Motor neuron (in vitro differentiated cells): ENCODE measurements around the gene ERC1. TPM values are rescaled to one million over a fixed set of nuclear protein-coding genes. Genes with fewer than 3 reads are reported as not detected.

Experiments
- ATAC-seq, 8 experiments: fragments of 200-7000 bp; cut with Tn5 transposase; replicated peaks in 6 of 8; 2 replicates each; pipeline ENCODE4 v1.8.0; 2021; ENCODE audit warnings: mild to moderate bottlenecking in 8 of 8, moderate library complexity in 8 of 8
- H3K27ac ChIP-seq, 2 donors: fragments of 250-450 bp; sonication (Bioruptor Pico); 2 replicates each; pipeline ENCODE4 v1.9.0; 2021; ENCODE audit warnings: antibody characterized with exemption in 2 of 2, mild to moderate bottlenecking in 2 of 2, moderate library complexity in 1 of 2
- H3K4me1 ChIP-seq, 2 donors: fragments of 250-450 bp; sonication (Bioruptor Pico); replicated peaks in 1 of 2; 2 replicates each; pipeline ENCODE4 v1.6.1; 2021; ENCODE audit warnings: antibody characterized with exemption in 2 of 2, mild to moderate bottlenecking in 2 of 2, moderate library complexity in 1 of 2
- H3K4me3 ChIP-seq, 5 donors: fragments of 250-450 bp; sonication (Bioruptor Pico); 2 replicates each; pipeline ENCODE4 v1.9.0; 2021; ENCODE audit warnings: antibody characterized with exemption in 5 of 5, mild to moderate bottlenecking in 5 of 5, moderate library complexity in 4 of 5
- WGBS, 10 experiments: fragments of 450-650 bp; shearing (Covaris generic); methylation state at CpG; one replicate each; pipeline ENCODE4 v1.0.0; 2022; 5-methylcytosine and 5-hydroxymethylcytosine counted together
- in situ Hi-C, 9 experiments: fragments of 400-800 bp; cut with MboI; loops; one replicate each; pipeline ENCODE4 v1.15.0; 2021; ENCODE audit warnings: low sequenced_read_pairs in 9 of 9, low pct_unique_long_range_greater_than_20kb in 2 of 9; ENCODE audit not compliant: unreplicated experiment in 9 of 9
- total RNA-seq, 8 experiments: library from RNA; unstranded; fragments of 300-600 nt; gene quantifications; 2 replicates each; pipeline versions ENCODE4 v1.2.3 to v1.2.4, GENCODE V29; 2022

The ERC1 gene
- total RNA-seq, 8 experiments from 2014 or later, result 15.1 to 53.8 (median 34.6) TPM

DNA sequence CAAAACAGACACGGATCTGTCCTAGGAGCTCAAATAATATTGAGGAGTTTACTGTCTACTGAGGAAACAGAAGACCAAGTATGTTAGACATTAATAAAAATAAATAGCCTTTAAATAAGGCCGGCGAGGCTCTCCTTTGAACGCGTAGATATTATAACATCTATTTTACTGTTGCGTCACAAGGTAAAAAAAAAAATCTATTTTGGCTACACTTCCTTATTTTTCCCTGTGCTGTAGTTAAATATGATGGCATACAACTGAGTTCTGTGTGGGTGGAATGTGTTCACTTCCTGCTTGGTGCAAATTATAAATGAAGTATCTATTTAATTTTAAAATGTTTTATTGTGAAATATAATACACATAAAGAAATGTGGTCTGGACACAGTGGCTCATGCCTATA lies 24.3 kb upstream of the ERC1 start:
- no peak for ATAC-seq
- in situ Hi-C loops, result loop anchor here in 2 of 9 experiments (25.0 kb wide), 1 partner anchor 404 kb away; no protein-coding TSS in a partner anchor
- H3K4me1 ChIP-seq, result peaks cover 10% of the 10 kb centered on the region in 2 donors

DNA sequence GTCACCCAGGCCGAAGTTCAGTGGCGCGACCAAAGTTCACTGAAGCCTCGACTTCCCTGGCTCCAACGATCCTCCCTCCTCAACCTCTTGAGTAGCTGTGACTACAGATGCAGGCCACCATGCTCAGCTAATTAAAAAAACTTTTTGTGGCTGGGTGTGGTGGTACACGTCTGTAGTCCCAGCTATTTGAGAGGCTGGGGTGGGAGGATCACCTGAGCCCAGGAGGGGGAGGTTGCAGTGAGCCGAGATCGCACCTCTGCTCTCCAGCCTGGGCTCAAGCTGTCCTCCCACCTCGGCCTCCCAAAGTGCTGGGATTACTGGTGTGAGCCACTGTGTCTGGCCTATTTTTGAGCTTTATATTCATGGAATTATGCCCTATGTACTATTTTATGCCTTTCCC lies 23.4 kb upstream of the ERC1 start:
- Histone ChIP-seq H3K4me1 (peaks cover 10% of the 10 kb centered on the region in 2 donors), H3K27ac (no peak overlapping the region), H3K4me3 (no peak overlapping the region)
- 70 to 100% (median 87%) methylated on average over 3 to 8 of the region's 9 CpGs; no CpG with 5 or more reads in 5 of the 10 experiments for WGBS, 10 experiments
- ATAC-seq, result no peak
- in situ Hi-C loops, result loop anchor here in 2 of 9 experiments (25.0 kb wide), 1 partner anchor 405 kb away; no protein-coding TSS in a partner anchor

More for the DNA sequence above, 24.3 kb upstream of the ERC1 start:
- no peak overlapping the region for H3K4me3 ChIP-seq
- 91 to 100% (median 95%) methylated on average over 3 to 6 of the region's 6 CpGs for WGBS, 10 experiments
- no peak overlapping the region for H3K27ac ChIP-seq

DNA sequence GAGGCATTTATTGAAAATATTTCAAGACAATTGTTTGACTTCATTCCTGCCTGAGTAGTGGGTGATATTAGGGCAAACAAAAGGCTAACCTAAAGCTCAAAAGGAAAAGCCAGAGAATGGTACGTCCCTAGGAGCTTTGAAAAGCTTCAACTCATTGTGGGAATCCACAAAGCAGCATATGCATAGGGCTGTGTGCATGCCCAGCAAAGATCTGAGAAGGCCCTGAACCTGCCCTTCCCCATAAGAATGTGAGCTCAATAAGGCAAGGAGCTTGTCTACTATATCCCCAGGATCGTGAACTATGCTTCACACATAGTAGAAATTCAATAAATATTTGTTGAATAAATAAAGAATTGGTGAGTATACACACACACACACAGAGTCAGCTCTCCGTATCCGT lies 22.5 kb upstream of the ERC1 start:
- H3K4me1 ChIP-seq, result peaks cover 10% of the 10 kb centered on the region in 2 donors
- in situ Hi-C loops, result loop anchor here in 2 of 9 experiments (25.0 kb wide), 1 partner anchor 406 kb away; no protein-coding TSS in a partner anchor
- whole genome bisulfite sequencing, 10 experiments, result 0 to 95% (median 58%) methylated on average over 1 to 4 of the region's 4 CpGs; no CpG with 5 or more reads in 4 of the 10 experiments
- H3K4me3 ChIP-seq, result no peak overlapping the region
- ATAC-seq, result peak in 2 of 8 experiments; percentile 61 to 85
- H3K27ac ChIP-seq, result peak overlapping the region in 1 of 2 donors; percentile 38

DNA sequence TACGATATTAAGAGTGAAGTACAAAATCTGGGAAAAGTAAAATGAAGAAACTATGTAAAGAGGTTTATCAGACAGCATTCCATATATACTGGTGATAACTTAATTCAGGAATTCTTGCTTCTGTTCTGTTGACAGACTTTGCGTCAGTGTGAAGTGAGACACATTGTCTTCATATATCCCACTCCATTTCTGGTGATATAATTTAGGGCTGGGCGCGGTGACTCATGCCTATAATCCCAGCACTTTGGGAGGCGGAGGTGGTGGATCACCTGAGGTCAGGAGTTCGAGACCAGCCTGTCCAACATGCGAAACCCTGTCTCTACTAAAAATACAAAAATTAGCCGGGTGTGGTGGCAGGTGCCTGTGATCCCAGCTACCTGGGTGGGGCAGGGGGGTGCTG lies 21.2 kb upstream of the ERC1 start:
- ATAC-seq, result no peak
- 70 to 100% (median 90%) methylated on average over 1 to 5 of the region's 8 CpGs; no CpG with 5 or more reads in 3 of the 10 experiments for WGBS, 10 experiments

DNA sequence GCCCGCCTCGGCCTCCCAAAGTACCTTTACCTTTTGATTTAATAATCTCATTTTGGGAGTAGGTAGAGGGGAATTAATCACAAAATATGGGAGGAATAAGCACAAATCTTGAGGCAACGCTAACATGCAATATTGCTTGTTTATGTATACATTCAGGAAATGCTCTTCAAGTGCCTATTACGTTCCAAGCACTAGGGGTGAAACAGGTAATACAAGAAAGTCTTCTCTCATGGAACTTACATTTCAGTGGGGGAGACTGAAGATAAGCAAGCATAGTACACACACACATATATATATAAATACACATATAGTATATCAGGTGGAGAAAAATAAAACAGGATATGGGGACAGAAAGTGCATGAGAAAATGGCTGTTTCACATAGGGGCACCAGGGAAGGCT lies 19.0 kb upstream of the ERC1 start:
- ATAC-seq, result no peak
- 60 to 100% (median 93%) methylated on average over 1 to 4 of the region's 4 CpGs; no CpG with 5 or more reads in 3 of the 10 experiments for WGBS, 10 experiments
- Histone ChIP-seq H3K4me3 (no peak overlapping the region), H3K27ac (no peak overlapping the region), H3K4me1 (peaks cover 10% of the 10 kb centered on the region in 2 donors)
- in situ Hi-C loops, result loop anchor here in 2 of 9 experiments (25.0 kb wide), 1 partner anchor 410 kb away; no protein-coding TSS in a partner anchor

More for the DNA sequence above, 21.2 kb upstream of the ERC1 start:
- Histone ChIP-seq H3K4me1 (peaks cover 10% of the 10 kb centered on the region in 2 donors), H3K27ac (no peak overlapping the region), H3K4me3 (no peak overlapping the region)
- in situ Hi-C loops, result loop anchor here in 2 of 9 experiments (25.0 kb wide), 1 partner anchor 408 kb away; no protein-coding TSS in a partner anchor

DNA sequence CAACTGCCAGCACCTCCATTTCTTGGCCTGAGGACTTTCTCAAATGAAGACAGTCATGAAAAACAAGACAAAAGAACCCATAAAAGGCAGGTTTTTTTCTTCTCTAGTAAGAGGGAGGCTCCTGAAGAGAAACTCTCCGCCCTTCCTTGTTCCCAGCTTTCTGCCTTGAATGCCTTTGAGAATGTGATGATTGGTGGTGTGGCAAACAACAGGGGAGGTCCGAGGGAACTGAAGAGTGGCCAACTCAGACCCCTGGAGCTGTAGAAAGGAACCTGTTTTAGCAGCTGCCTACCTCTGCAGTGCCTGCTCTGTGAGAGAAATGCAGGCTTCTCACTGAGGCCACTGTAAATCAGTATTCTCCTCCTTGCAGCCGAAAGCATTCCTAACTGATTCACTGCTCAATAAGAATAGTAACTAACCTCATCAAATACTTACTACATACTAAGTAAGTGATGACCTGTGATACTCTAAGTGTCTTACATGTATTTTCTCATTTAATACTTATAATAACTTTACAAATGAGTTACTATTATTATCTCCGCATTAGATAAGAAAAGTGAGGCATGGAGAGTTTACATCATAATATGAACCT lies 16.7 kb upstream of the ERC1 start:
- in situ Hi-C loops, result loop anchor here in 2 of 9 experiments (25.0 kb wide), 1 partner anchor 412 kb away; no protein-coding TSS in a partner anchor
- H3K27ac ChIP-seq, result no peak overlapping the region
- H3K4me3 ChIP-seq, result no peak overlapping the region
- ATAC-seq, result peak in 1 of 8 experiments; percentile 22
- WGBS, 10 experiments, result 14 to 100% (median 87%) methylated on average over 1 to 4 of the region's 4 CpGs
- H3K4me1 ChIP-seq, result no peaks in the 10 kb centered on the region

DNA sequence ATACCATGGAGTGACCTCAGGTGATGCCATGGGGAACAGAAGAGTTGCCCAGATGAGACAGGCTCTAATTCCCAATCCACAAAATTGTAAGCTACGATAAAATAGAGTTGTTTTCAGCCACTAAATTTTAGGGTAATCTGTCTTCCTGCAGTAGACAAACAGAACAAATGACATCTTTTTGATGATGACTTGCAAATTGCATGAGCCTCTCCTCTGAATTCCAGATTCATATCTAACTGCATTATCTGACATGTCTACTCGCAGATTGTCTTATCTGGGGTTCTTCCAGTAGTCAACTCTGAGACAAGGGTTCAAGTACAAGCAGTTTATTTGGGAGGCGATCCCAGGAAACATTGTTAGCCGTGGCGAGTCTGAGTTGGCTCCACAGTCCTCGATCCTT lies 14.4 kb upstream of the ERC1 start:
- no peak overlapping the region for H3K4me3 ChIP-seq
- no peak for ATAC-seq
- in situ Hi-C loops, result loop anchor here in 1 of 9 experiments (25.0 kb wide), 2 partner anchors 111 to 611 kb away; partner anchors contain the start of gene FBXL14
- H3K4me1 ChIP-seq, result no peaks in the 10 kb centered on the region
- no peak overlapping the region for H3K27ac ChIP-seq
- 0 to 87% (median 75%) methylated on average over 1 to 6 of the region's 6 CpGs; no CpG with 5 or more reads in 3 of the 10 experiments for WGBS, 10 experiments

DNA sequence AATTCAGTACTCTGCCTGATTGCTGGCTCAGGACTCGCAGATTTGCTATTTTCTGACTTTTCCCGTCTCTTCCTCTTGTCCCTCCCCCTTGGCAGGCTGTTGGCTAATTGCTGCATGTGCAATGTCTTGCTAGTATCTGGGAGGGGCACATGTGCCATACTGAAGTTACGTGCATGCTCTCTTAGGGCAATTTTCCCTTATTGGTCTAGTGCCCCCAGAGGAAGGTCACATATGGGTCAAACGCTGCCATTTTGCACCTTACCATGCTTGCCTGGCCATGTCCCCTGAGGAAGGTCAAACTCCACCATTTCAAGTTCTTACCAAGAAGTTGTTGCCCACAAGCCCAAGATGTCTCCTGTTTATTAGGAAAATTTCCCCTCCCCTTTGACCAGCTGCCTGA lies 13.9 kb upstream of the ERC1 start:
- 80 to 100% (median 90%) methylated on average over 1 to 4 of the region's 4 CpGs; no CpG with 5 or more reads in 1 of the 10 experiments for WGBS, 10 experiments

DNA sequence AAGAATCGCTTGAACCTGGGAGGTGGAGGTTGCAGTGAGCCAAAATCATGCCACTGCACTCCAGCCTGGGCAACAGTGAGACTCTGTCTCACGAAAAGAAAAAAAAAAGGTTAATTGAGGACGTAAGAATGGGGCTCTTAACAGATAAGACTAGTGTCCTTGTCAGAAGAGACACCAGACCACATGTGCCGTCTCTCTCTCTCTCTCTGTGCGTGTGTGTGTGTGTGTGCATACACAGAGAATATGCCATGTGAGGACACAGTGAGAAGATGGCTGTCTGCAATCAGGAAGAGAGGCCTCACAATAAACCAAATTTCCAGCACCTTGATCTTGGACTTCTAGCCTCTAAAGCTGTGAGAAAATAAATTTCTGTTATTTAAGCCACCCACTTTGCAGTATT lies 11.7 kb upstream of the ERC1 start:
- in situ Hi-C loops, result loop anchor here in 1 of 9 experiments (25.0 kb wide), 2 partner anchors 108 to 608 kb away; partner anchors contain the start of gene FBXL14
- 40 to 100% (median 78%) methylated on average over 1 to 5 of the region's 5 CpGs; no CpG with 5 or more reads in 5 of the 10 experiments for WGBS, 10 experiments
- ATAC-seq, result no peak
- Histone ChIP-seq H3K4me1 (no peaks in the 10 kb centered on the region), H3K27ac (no peak overlapping the region), H3K4me3 (no peak overlapping the region)

More for the DNA sequence above, 13.9 kb upstream of the ERC1 start:
- Histone ChIP-seq H3K27ac (no peak overlapping the region), H3K4me1 (no peaks in the 10 kb centered on the region), H3K4me3 (no peak overlapping the region)
- in situ Hi-C loops, result loop anchor here in 1 of 9 experiments (25.0 kb wide), 2 partner anchors 110 to 610 kb away; partner anchors contain the start of gene FBXL14
- ATAC-seq, result no peak

DNA sequence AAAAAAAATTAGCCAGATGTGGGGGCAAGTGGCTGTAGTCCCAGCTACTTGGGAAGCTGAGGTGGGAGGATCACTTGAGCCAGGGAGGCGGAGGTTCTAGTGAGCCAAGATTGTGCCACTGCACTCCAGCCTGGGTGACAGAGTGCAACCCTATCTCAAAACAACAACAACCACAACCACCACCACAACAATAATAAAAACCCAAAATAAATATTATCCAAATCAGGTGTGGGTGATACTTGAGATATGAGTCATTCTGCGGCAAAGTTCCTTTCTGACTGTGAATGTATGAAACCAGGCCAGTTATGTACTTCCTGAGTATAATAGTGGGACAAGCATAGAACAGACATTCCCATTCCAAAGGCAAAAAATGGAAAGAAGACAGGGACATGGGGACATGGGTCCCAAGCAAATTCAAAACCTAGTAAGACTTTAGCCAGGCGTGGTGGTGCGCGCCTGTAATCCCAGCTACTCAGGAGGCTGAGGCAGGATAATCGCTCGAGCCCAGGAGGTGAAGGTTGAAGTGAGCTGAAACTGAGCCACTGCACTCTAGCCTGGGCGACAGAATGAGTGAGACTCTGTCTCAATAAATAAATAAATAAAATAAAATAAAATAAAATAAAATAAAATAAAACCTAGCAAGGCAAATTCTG lies 9.7 kb upstream of the ERC1 start:
- H3K4me3 ChIP-seq, result no peak overlapping the region
- in situ Hi-C loops, result loop anchor here in 1 of 9 experiments (25.0 kb wide), 2 partner anchors 106 to 606 kb away; partner anchors contain the start of gene FBXL14
- no peaks in the 10 kb centered on the region for H3K4me1 ChIP-seq
- ATAC-seq, result no peak
- no peak overlapping the region for H3K27ac ChIP-seq
- WGBS, 10 experiments, result 81 to 100% (median 95%) methylated on average over 2 to 7 of the region's 8 CpGs; no CpG with 5 or more reads in 2 of the 10 experiments

DNA sequence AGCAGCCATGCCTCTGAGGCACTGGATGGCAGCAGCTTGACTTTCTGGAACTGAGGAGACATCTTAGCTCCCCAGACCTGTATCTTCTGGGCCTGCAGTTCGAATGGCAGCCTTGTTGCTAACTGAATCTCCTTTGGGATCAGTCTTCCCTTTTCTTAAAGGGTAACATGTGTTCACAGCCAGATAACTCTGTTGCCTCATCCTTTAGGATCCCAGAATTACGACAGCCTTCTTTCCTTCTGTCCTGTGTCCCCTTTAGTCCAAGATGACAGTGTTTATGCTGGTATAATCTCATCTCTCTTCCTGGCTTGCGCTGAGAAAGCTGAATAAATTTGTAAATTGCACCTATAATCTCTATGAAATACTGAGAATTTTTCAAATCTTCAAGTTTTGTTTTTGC lies 9.1 kb upstream of the ERC1 start:
- in situ Hi-C loops, result loop anchor here in 1 of 9 experiments (25.0 kb wide), 2 partner anchors 105 to 605 kb away; partner anchors contain the start of gene FBXL14
- Histone ChIP-seq H3K4me3 (no peak overlapping the region), H3K27ac (no peak overlapping the region), H3K4me1 (no peaks in the 10 kb centered on the region)
- no peak for ATAC-seq
- WGBS, 10 experiments, result 39 to 100% (median 95%) methylated on average over 1 to 3 of the region's 3 CpGs; no CpG with 5 or more reads in 1 of the 10 experiments

DNA sequence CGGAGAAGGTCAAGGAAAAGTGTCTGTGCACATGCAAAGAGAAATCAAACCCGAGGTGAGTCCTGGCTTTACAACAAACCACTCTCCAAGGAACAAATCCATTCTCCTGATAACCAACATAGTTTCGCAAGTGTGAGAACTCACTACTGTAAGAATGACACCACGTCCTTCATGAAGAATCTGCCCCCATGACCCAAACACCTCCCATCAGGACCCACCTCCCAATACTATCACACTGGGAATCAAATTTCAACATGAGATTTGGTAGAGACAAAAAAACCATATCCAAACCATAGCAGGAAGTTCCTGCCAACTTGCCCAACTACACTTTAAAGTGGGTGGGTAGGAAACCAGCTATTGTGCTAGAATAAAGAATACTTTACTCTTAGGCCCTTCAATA lies 2.4 kb upstream of the ERC1 start:
- Histone ChIP-seq H3K27ac (no peak overlapping the region), H3K4me3 (peak overlapping the region in 4 of 5 donors; percentile 4 to 91 (median 79)), H3K4me1 (peaks cover 10 to 22% of the 10 kb centered on the region in 2 donors)
- WGBS, 10 experiments, result 0 to 100% (median 79%) methylated on average over 1 to 4 of the region's 4 CpGs; no CpG with 5 or more reads in 2 of the 10 experiments
- in situ Hi-C loops, result loop anchor here in 1 of 9 experiments (25.0 kb wide), 2 partner anchors 99 to 599 kb away; partner anchors contain the start of gene FBXL14
- no peak for ATAC-seq
